Lung microvascular endothelial cell (primary cell): ENCODE measurements around the gene STAB2. TPM values are rescaled to one million over a fixed set of nuclear protein-coding genes. Genes with fewer than 3 reads are reported as not detected.

Experiments used
- DNase-seq, 2 donors: peaks; one replicate each; pipeline versions ENCODE4 v3.0.0 to v3.0.0-alpha.2; 2010; ENCODE audit warnings: low read depth in 2 of 2
- total RNA-seq: library from RNA; depleted of rRNA; stranded (reverse); fragments of >200 nt; gene quantifications from 2 replicates; pipeline ENCODE4 v1.2.1, GENCODE V29; 2014

The STAB2 gene
- total RNA-seq, 1 donor from 2014 or later = 10.5 TPM

DNA sequence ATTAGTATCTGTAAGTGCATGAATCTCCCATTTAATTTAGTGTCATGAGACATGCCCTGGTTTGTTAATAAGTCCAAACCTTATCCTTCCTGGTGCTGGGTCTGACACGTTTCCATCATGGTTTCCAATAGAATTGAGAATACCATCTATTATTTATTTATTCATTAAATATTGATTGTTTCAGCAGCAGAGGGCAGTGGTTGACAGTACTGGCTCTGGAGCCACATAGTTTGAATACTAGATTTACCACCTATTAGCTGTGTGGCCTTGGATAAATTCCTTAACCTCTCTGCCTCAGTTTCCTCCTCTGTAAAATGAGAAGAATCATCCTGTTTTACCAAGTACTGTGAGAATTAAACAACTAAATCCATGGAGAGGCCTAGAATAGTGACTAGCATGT is 941 bp upstream of the STAB2 start:
- DNase-seq = peak; percentile 9 to 39

DNA sequence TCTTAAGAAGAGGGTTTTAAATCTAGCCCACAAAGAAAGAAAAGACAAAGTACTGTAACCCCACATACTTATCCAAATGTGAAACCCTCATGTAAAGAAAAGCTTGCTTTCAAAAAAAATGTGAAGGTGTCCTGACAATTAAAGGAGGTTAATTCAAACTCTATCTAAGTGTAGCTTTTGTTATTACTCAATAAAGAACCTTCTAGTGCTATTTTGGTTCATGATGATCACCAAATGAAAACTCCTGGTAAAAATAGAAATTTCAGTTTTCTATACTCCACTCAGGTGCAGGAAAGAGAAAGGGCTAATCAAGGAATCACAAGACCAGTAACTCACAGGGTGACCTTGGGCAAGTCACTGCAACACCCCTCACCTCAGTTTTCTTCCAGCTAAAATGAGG is 1.6 kb downstream of the STAB2 start:
- no peak for DNase-seq

DNA sequence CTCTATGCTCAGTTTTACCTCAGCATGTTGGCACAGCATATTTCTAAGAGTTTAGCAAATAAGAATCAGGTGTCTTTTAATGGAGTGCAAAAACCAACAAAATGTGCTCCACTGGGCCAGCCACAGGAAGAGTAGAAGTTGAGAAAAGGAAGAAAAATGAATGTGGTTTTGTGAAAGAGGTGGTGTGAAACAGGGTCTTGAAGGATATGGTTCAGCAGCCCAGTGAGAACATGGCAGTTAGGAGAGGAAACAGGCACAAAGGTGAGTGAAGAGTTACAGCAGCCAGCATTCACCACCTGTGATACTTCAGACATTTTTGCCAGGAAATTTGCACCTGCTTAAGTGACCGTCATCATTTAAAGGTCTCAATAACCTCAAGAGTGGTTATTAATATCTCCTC is 2.4 kb downstream of the STAB2 start:
- DNase-seq = no peak

DNA sequence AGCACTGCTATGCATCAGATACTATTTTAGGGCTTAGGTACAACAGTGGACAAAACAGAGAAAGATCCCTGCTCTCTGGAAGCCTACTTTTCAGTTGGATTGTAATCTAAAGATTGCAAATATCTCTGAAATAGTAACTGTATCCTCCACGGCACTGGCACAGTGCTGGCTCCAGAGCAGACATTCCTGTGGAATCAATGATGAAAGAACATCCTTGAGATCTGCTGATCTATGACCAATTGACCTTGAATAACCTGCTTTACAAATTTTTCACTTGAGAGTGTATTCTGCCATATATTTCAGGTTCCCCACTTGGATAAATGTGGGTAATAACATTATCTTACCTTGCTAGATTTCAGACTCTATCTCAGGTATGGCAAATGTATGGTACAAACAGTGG is 3.2 kb downstream of the STAB2 start:
- DNase-seq = no peak

- DNase-seq = peak in 1 of 2 donors; percentile 16
Measured at GRCh38 chr12:103596981-103597380, 9.9 kb downstream of the STAB2 start.

- no peak for DNase-seq
Measured at GRCh38 chr12:103599274-103599673, 12.2 kb downstream of the STAB2 start.

- peak in 1 of 2 donors; percentile 26 for DNase-seq
Measured at GRCh38 chr12:103600967-103601728, 14.1 kb downstream of the STAB2 start.

DNA sequence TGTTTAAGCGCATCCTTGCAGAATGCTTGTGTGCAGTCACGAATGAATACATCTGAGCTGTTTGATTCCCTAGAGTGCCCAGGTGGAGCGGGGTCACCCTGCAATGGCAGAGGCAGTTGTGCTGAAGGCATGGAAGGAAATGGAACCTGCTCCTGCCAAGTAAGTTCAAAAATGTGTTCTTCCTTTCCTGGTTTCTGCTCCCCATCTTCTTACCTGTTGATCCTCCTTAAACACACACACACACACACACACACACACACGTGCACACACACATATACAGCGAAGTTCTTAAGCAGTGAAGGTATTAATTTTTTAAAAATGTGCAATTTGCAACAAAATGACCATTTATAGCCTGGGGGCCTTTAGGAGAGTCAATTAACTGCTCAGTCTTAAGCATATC is 33.3 kb downstream of the STAB2 start:
- no peak for DNase-seq

GRCh38 chr12:103623716-103624115 is 36.6 kb downstream of the STAB2 start:
- DNase-seq = no peak

DNA sequence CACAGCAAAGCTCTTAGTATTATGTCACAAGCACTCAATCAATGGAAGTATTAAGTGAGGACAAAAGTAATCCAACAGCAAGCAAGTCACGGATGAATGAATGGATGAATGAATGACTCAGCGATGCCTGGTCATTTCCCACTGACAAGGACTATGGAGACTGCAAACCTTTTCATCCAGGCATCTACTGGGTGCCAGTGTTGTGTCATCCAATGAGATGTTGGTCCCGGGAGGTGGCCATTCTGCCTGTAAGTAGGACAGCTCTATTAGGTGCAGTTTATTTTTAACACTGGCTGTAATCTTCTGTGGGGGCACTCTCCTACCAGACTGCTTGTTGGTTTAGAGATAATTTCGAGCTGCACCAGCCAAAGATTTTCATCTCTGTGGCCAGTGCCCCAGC is 39.4 kb downstream of the STAB2 start:
- peak; percentile 46 to 91 for DNase-seq

GRCh38 chr12:103627189-103627855 is 40.2 kb downstream of the STAB2 start:
- DNase-seq = no peak

DNA sequence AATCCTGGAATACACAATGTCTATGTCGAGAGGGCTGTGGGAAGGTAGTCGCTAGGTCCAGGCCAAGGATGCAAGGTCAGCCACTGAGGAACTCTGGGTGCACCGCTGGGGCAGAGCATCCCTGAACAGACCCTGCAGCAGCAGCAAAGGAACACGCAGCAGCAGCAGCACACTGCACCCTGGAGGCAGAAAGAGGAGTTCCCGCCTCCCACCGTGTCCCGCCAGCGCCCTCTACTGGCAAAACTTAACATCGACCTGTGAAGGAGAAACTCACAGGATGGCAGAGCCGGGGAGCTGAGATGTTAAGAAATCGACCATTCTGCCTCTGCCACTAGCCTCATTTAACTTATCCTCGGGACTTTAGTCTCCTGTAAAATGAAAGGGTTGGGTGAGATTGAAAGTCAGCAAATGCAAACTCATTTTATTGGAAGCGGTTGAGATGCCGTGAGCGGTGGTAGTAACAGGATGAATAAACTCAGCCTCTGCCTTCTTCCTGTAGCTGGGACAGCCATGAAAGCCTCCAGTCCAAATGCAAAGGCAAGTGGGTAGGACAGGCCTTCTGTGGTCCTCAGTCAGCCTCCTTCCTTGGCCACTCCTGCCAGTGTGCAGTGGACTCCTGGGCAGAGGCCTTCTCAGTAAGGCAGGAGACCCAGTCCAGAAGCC is 45.6 kb downstream of the STAB2 start:
- DNase-seq = peak; percentile 76 to 80

DNA sequence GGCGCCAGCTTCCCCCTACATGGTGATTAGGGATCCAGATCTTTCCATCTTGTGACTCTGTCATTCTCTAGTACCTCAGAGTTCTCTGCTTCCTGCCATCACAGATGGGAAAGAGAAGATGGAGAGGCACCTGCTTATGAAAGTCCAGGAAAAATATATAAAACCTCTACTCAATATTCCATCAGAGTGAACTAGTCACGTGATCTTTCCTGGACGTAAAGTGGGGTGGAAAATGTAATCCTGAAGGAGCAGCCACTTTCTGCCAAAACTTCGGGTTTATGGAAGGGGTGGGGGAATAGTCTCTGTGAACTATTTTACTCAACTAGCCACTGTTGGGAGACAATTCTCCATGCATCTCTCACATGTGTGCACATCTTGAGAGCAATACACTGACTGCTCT is 47.7 kb downstream of the STAB2 start:
- no peak for DNase-seq

GRCh38 chr12:103635419-103635818 is 48.3 kb downstream of the STAB2 start:
- no peak for DNase-seq

DNA sequence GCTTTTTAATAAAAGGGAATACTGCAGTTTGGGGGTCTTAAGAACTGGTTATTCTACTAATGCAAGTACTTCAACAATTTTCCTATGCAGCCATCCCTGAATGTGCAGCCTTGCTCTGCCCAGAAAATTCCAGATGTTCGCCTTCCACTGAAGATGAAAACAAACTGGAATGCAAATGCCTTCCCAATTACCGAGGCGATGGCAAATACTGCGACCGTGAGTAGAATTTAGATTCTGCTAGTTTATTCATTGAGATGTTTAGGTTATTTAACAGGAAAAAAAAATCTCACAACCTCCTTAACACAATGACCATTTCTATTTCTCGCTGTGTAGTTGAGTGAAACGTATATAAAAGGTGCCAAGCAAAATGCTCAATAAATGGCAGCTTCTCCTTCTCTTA is 49.9 kb downstream of the STAB2 start:
- DNase-seq = no peak

- no peak for DNase-seq
Measured at GRCh38 chr12:103637429-103637828, 50.4 kb downstream of the STAB2 start.

GRCh38 chr12:103639983-103640382 is 52.9 kb downstream of the STAB2 start:
- peak in 1 of 2 donors; percentile 17 for DNase-seq

GRCh38 chr12:103640410-103640809 is 53.3 kb downstream of the STAB2 start:
- DNase-seq = peak; percentile 83 to 92

DNA sequence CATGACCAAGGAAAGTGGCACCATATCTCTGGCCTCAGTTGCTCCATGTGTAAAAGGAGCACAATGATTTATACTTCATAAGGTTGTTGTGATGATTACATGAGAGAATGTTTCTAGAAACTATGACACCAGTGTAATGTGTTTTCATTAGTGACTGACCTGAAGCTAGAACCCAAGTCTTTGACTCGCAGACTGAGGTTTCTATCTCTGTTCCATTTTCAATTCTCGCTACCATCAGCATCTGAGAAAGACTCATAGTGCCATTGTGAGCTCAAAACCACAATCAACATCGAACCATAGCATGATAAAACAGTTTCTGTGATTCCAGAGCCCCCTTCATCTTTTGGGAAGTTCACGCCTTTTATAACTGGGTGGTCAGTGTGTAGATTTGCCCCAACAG is 53.8 kb downstream of the STAB2 start:
- no peak for DNase-seq

GRCh38 chr12:103642240-103642864 is 55.3 kb downstream of the STAB2 start:
- no peak for DNase-seq

- DNase-seq = no peak
Measured at GRCh38 chr12:103645202-103645601, 58.1 kb downstream of the STAB2 start.

DNA sequence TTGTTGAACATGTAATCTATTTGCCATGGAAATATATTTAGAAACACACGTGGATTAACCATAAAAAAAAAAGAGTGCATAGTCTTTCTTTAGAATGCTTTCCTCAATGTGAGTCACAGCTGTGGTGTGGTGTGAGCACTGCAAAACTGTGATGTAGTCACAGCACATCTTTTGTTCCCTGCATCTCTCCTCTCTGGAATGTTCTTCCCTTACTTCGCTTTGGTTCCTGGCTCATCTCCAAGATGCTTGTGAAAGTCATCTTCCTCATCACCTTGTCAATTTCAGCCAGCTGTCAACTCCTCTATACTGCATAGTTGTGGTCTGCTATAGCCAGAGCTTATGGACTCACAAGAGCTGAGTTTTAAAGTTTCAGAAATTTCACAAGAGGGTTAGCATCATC is 60.2 kb downstream of the STAB2 start:
- peak; percentile 31 to 43 for DNase-seq
